Testis (tissue), 3 donors: ENCODE measurements around the gene SNX13. TPM values are rescaled to one million over a fixed set of nuclear protein-coding genes. Genes with fewer than 3 reads are reported as not detected.

Experiments used
- DNase-seq: peaks from one replicate; pipeline ENCODE4 v3.0.0-alpha.2; 2019
- H3K27ac ChIP-seq, 2 donors: fragments of 200-600 bp; sonication (generic); one replicate each; pipeline ENCODE4 v1.5.1; 2019
- H3K27me3 ChIP-seq: fragments of 200-600 bp; sonication (generic); one replicate; pipeline ENCODE4 v1.5.1; 2019
- H3K36me3 ChIP-seq: fragments of 200-600 bp; sonication (generic); one replicate; pipeline ENCODE4 v1.5.1; 2017; ENCODE audit warnings: low read depth; ENCODE audit errors: missing control alignments
- H3K4me1 ChIP-seq: fragments of 200-600 bp; sonication (generic); one replicate; pipeline ENCODE4 v1.5.1; 2019
- H3K4me3 ChIP-seq, 2 donors: fragments of 200-600 bp; sonication (generic); one replicate each; pipeline ENCODE4 v1.5.1; 2017 to 2019
- H3K9me3 ChIP-seq: fragments of 200-600 bp; sonication (generic); one replicate; pipeline ENCODE4 v1.5.1; 2017
- POLR2A ChIP-seq: fragments of 450-650 bp; IDR thresholded peaks from one replicate; pipeline ENCODE4 v1.6.1; 2017; ENCODE audit warnings: antibody characterized with exemption, mild to moderate bottlenecking, moderate library complexity
- WGBS, 2 donors: methylation state at CpG; one replicate each; pipeline ENCODE4 v1.1.5; 2018; 5-methylcytosine and 5-hydroxymethylcytosine counted together
- intact Hi-C: fragments of 100-400 bp; cut with DNase I; formaldehyde crosslinking; loops from one replicate; pipeline ENCODE4 v1.15.1; 2023; ENCODE audit warnings: low total_unique reads
- polyA plus RNA-seq: library from polyadenylated mRNA; stranded (reverse); fragments of 350-450 nt; fragmentation: Illumina TruSeq; extraction: RNeasy Lipid Tissue Mini Kit (QIAGEN cat#74804); gene quantifications from one replicate; pipeline ENCODE4 v1.2.3, GENCODE V29; 2014; ENCODE audit warnings: low read depth, low replicate concordance; ENCODE audit not compliant: insufficient read depth
- total RNA-seq, 2 donors: library from RNA; depleted of rRNA; stranded (reverse); fragments of >200 nt; gene quantifications; one replicate each; pipeline ENCODE4 v1.2.3, GENCODE V29; 2016
- TF ChIP-seq, protein P1 (sequence below), 3 experiments: fragments of 450-650 bp in 2 of 3; fragments of 200-600 bp in 1 of 3; sonication (generic) in 1 of 3; IDR thresholded peaks; one replicate each; pipeline ENCODE4 v1.5.1; 2016 to 2019; ENCODE audit warnings: antibody characterized with exemption in 3 of 3, mild to moderate bottlenecking in 2 of 3, moderate library complexity in 1 of 3

Gene SNX13
- total and polyA plus RNA-seq, 3 donors from 2014 or later: 37.0 to 73.5 (median 61.8) TPM

DNA sequence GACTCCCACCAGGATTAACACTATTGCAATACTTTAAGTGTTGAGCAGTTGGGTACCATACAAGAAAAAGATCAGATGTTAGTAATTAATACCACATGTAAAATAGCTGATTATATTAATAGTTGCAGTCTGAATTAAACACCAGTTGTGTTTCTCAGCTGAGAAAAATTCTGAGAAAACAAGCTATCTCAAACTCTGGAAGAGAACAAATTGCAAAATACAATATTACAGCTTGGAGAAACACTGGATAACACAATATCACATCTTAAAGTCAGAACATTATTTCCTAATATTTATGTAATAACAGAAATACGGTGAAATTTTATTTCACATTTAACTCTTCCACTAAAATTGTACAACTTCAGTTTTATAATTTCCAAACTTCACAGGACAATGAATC lies 9.2 kb downstream of the SNX13 start:
- H3K4me1 ChIP-seq: no peaks in the 10 kb centered on the region
- 79% methylated on average over 1 of the region's 1 CpG for WGBS, 2 donors
- no peak overlapping the region for H3K4me3 ChIP-seq

DNA sequence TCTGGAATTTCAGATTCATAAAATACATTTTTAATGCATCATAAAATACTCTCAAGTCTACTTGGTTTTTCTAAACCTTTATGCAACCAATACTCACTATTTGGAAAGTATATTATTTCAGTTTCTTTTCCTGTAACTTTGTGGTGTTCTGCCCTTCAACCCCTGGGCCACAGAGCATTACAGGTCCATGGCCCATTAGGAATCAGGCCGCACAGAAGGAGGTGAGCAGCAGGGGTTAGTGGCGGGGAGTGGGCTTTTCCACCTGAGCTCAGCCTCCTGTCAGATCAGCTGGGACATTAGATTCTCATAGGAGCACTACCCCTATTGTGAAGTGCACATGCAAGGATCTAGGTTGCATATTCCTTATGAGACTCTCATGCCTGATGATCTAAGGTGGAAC lies 9.7 kb downstream of the SNX13 start:
- no peak overlapping the region for H3K27ac ChIP-seq
- H3K4me3 ChIP-seq: no peak overlapping the region
- DNase-seq: no peak
- H3K36me3 ChIP-seq: no peaks in the 10 kb centered on the region
- 92 to 98% methylated on average over 2 of the region's 2 CpGs for WGBS, 2 donors
- intact Hi-C loops: no loop called here
- H3K4me1 ChIP-seq: no peaks in the 10 kb centered on the region
- no peaks in the 10 kb centered on the region for H3K9me3 ChIP-seq
- H3K27me3 ChIP-seq: no peaks in the 10 kb centered on the region
- no peak for TF ChIP-seq POLR2A
- TF ChIP-seq, protein P1, sequence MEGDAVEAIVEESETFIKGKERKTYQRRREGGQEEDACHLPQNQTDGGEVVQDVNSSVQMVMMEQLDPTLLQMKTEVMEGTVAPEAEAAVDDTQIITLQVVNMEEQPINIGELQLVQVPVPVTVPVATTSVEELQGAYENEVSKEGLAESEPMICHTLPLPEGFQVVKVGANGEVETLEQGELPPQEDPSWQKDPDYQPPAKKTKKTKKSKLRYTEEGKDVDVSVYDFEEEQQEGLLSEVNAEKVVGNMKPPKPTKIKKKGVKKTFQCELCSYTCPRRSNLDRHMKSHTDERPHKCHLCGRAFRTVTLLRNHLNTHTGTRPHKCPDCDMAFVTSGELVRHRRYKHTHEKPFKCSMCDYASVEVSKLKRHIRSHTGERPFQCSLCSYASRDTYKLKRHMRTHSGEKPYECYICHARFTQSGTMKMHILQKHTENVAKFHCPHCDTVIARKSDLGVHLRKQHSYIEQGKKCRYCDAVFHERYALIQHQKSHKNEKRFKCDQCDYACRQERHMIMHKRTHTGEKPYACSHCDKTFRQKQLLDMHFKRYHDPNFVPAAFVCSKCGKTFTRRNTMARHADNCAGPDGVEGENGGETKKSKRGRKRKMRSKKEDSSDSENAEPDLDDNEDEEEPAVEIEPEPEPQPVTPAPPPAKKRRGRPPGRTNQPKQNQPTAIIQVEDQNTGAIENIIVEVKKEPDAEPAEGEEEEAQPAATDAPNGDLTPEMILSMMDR (IDR thresholded peaks at IDR 0.05): no peak

More for the DNA sequence above, 9.2 kb downstream of the SNX13 start:
- Histone ChIP-seq H3K36me3 (no peaks in the 10 kb centered on the region), H3K27me3 (no peaks in the 10 kb centered on the region), H3K27ac (no peak overlapping the region), H3K9me3 (no peaks in the 10 kb centered on the region)
- TF ChIP-seq, protein P1 (IDR thresholded peaks at IDR 0.05): no peak
- no peak for TF ChIP-seq POLR2A
- intact Hi-C loops: no loop called here
- DNase-seq: no peak

DNA sequence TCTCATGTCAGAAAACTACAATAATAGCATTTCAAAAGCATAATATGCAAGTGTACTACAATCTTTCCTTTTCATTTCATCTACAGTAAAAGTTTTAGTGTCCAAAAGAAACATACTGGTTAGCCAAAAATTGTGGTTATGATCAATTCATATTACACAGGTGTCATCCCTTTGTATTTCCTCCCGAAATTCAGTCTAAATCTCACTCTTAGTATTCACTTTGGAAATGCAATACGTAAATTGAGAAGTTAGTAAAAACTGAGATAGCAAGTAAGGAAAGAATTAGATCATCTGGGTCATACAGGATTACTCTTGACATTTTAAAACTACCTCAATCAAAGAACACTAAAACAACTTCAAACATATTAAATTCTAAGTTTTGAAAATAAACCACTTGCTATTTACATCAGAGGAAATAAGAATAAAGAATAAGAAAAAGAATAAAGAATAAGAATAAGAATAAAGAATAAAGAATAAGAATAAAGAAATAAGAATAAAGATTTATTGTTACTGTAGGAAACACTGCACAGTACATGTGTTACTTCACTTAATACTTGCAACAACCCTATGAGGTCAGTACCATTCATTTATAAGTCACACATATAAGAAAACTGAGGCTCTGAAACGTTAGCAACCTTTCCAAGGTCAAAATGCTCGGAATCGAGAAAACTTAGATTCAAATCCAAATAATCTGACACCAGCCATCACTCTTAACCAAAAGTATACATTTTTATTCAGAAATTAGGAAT lies 10.5 kb downstream of the SNX13 start:
- H3K9me3 ChIP-seq: no peaks in the 10 kb centered on the region
- no peak for TF ChIP-seq POLR2A
- TF ChIP-seq, protein P1 (IDR thresholded peaks at IDR 0.05): no peak
- intact Hi-C loops: no loop called here
- no peaks in the 10 kb centered on the region for H3K27me3 ChIP-seq
- no peaks in the 10 kb centered on the region for H3K36me3 ChIP-seq
- H3K27ac ChIP-seq: no peak overlapping the region
- H3K4me3 ChIP-seq: no peak overlapping the region
- H3K4me1 ChIP-seq: no peaks in the 10 kb centered on the region
- no peak for DNase-seq
- 85 to 86% methylated on average over 5 of the region's 5 CpGs for WGBS, 2 donors

DNA sequence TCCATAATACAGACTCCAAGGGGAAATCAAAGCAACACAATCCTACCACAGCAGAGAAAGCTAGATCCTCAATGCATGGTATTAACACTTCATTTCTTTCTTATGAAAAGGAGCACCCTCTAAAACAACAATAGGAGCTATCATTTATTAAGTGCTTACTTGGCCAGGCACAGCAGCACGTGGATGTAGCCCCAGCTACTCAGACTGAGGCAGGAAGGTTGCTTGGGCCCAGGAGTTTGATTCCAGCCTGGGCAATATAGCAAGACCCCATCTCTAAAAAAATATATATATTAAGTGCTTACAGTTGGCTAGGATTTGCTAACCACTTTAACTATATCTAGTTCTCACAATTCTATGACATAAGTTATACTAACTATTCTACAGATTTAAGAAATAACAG lies 12.2 kb downstream of the SNX13 start:
- no peak overlapping the region for H3K27ac ChIP-seq
- H3K36me3 ChIP-seq: no peaks in the 10 kb centered on the region
- 75 to 76% methylated on average over 1 of the region's 1 CpG for WGBS, 2 donors
- no peak for DNase-seq
- H3K9me3 ChIP-seq: no peaks in the 10 kb centered on the region
- TF ChIP-seq, protein P1 (IDR thresholded peaks at IDR 0.05): no peak
- no peak for TF ChIP-seq POLR2A
- no peaks in the 10 kb centered on the region for H3K4me1 ChIP-seq
- H3K27me3 ChIP-seq: no peaks in the 10 kb centered on the region
- intact Hi-C loops: no loop called here
- H3K4me3 ChIP-seq: no peak overlapping the region
